Measurements from ENCODE around the gene RPTOR.

The RPTOR gene

DNA sequence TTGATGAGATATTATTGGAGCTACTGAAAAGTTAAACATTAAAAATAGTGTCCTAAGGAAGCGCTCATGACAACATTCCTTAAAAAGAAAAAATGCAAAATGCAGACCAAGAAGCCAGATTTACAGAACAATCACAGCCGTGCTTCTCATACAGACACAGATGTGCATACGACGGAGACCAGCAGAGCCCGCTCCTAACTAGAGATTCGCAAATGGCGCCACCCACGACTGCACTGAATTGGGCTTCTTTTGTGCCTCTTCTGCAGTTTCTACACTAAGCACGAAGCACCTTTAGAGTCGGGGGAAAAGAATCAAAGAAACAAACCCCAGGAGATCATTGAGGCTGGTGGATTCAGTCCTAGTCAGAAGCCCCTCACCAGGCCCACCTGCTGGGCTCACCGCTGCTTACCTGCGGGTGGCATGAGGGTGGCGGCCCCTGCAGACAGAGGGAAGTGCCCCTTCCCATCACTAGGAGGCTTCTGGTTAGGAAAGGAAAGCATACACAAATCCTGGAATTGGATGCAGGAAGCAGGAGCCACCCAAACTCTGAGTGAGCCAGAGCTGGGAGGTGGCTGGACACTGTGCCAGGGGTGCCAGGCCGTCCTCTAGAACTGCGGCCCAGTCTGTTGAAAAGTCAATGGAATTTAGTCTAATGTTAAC lies 382.1 kb downstream of the RPTOR start:
- no peak overlapping the region for H3K9ac ChIP-seq (ENCODE audit: low read depth, low read length)
- H3K9me3 ChIP-seq (ENCODE audit: control insufficient read depth, insufficient read depth, low read length) = no peaks in the 10 kb centered on the region
- peaks cover 6% of the 10 kb centered on the region for H3K4me1 ChIP-seq (ENCODE audit: control insufficient read depth, insufficient read depth, low read length)
- peaks cover 53% of the 10 kb centered on the region for H3K27me3 ChIP-seq (ENCODE audit: control insufficient read depth, insufficient read depth, low read length)
- no peak overlapping the region for H3K4me3 ChIP-seq (ENCODE audit: low read depth, low read length)
- H3K36me3 ChIP-seq (ENCODE audit: control insufficient read depth, insufficient read depth, low read length) = peaks cover 17% of the 10 kb centered on the region

- H3K27me3 ChIP-seq (ENCODE audit: control insufficient read depth, insufficient read depth, low read length) = peaks cover 53% of the 10 kb centered on the region
- peaks cover 6% of the 10 kb centered on the region for H3K4me1 ChIP-seq (ENCODE audit: control insufficient read depth, insufficient read depth, low read length)
- no peak overlapping the region for H3K9ac ChIP-seq (ENCODE audit: low read depth, low read length)
- H3K36me3 ChIP-seq (ENCODE audit: control insufficient read depth, insufficient read depth, low read length) = peaks cover 11% of the 10 kb centered on the region
- H3K9me3 ChIP-seq (ENCODE audit: control insufficient read depth, insufficient read depth, low read length) = no peaks in the 10 kb centered on the region
- H3K4me3 ChIP-seq (ENCODE audit: low read depth, low read length) = no peak overlapping the region
Observed at GRCh38 chr17:80927791-80928216, 383.2 kb downstream of the RPTOR start.

- Histone ChIP-seq H3K36me3 (ENCODE audit: control insufficient read depth, insufficient read depth, low read length) (peaks cover 10% of the 10 kb centered on the region), H3K4me1 (ENCODE audit: control insufficient read depth, insufficient read depth, low read length) (peaks cover 6% of the 10 kb centered on the region), H3K27me3 (ENCODE audit: control insufficient read depth, insufficient read depth, low read length) (peaks cover 53% of the 10 kb centered on the region), H3K9ac (ENCODE audit: low read depth, low read length) (no peak overlapping the region), H3K9me3 (ENCODE audit: control insufficient read depth, insufficient read depth, low read length) (no peaks in the 10 kb centered on the region), H3K4me3 (ENCODE audit: low read depth, low read length) (no peak overlapping the region)
Observed at GRCh38 chr17:80929449-80929848, 384.8 kb downstream of the RPTOR start.

- no peaks in the 10 kb centered on the region for H3K9me3 ChIP-seq (ENCODE audit: control insufficient read depth, insufficient read depth, low read length)
- no peak overlapping the region for H3K4me3 ChIP-seq (ENCODE audit: low read depth, low read length)
- H3K27me3 ChIP-seq (ENCODE audit: control insufficient read depth, insufficient read depth, low read length) = peaks cover 50% of the 10 kb centered on the region
- H3K9ac ChIP-seq (ENCODE audit: low read depth, low read length) = no peak overlapping the region
- H3K36me3 ChIP-seq (ENCODE audit: control insufficient read depth, insufficient read depth, low read length) = peaks cover 2% of the 10 kb centered on the region
- H3K4me1 ChIP-seq (ENCODE audit: control insufficient read depth, insufficient read depth, low read length) = peaks cover 6% of the 10 kb centered on the region
Observed at GRCh38 chr17:80930335-80931279, 386.0 kb downstream of the RPTOR start.

DNA sequence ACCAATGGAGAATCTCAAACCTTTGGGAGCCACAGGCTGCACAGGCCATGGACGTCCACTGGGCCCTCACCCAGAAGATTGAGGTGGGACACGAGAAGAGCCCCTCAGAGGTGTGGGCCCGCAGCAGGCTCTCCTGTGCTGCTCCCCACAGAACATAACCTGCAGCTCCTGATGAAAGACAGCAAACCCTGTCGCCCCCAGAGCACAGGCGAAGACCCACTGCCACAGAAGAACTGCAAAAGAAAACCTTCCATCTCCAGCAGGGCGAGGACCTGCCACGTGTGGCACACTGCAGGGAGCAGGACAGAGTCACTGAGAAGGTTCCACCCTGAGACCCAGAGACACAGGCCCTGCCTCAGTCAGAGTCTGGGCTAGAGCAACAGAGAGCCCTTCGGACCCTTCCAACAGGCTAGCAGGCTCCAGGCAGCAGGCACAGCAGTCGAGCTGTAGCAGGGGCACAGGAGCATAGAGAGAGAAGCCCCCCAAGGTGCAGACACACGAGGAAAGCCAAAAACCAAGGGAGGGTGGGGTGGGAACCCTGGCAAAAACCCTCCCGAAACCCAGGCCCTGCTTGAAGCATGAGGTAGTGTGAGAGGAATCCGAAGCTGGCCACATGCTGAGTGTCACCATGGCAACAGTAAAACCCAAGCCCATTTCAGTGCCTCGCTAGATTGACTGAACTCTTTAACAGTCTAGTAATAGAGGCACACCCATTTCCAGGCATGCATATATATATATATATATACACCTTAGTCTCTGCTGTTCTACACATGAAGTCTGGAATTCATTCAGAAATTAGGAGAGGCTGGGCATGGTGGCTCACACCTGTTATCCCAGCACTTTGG lies 387.0 kb downstream of the RPTOR start:
- no peaks in the 10 kb centered on the region for H3K36me3 ChIP-seq (ENCODE audit: control insufficient read depth, insufficient read depth, low read length)

GRCh38 chr17:80935526-80935925 lies 390.9 kb downstream of the RPTOR start:
- no peaks in the 10 kb centered on the region for H3K9me3 ChIP-seq (ENCODE audit: control insufficient read depth, insufficient read depth, low read length)
- no peak overlapping the region for H3K9ac ChIP-seq (ENCODE audit: low read depth, low read length)
- no peaks in the 10 kb centered on the region for H3K4me1 ChIP-seq (ENCODE audit: control insufficient read depth, insufficient read depth, low read length)
- no peaks in the 10 kb centered on the region for H3K36me3 ChIP-seq (ENCODE audit: control insufficient read depth, insufficient read depth, low read length)
- no peak overlapping the region for H3K4me3 ChIP-seq (ENCODE audit: low read depth, low read length)
- H3K27me3 ChIP-seq (ENCODE audit: control insufficient read depth, insufficient read depth, low read length) = peaks cover 7% of the 10 kb centered on the region

More for the DNA sequence above, 387.0 kb downstream of the RPTOR start:
- H3K4me3 ChIP-seq (ENCODE audit: low read depth, low read length) = no peak overlapping the region
- H3K9me3 ChIP-seq (ENCODE audit: control insufficient read depth, insufficient read depth, low read length) = no peaks in the 10 kb centered on the region
- peaks cover 41% of the 10 kb centered on the region for H3K27me3 ChIP-seq (ENCODE audit: control insufficient read depth, insufficient read depth, low read length)
- H3K9ac ChIP-seq (ENCODE audit: low read depth, low read length) = no peak overlapping the region
- H3K4me1 ChIP-seq (ENCODE audit: control insufficient read depth, insufficient read depth, low read length) = peaks cover 6% of the 10 kb centered on the region

- peaks cover under 1% of the 10 kb centered on the region for H3K27me3 ChIP-seq (ENCODE audit: control insufficient read depth, insufficient read depth, low read length)
- H3K4me1 ChIP-seq (ENCODE audit: control insufficient read depth, insufficient read depth, low read length) = no peaks in the 10 kb centered on the region
- H3K4me3 ChIP-seq (ENCODE audit: low read depth, low read length) = no peak overlapping the region
- H3K9ac ChIP-seq (ENCODE audit: low read depth, low read length) = no peak overlapping the region
- H3K36me3 ChIP-seq (ENCODE audit: control insufficient read depth, insufficient read depth, low read length) = no peaks in the 10 kb centered on the region
- no peaks in the 10 kb centered on the region for H3K9me3 ChIP-seq (ENCODE audit: control insufficient read depth, insufficient read depth, low read length)
Observed at GRCh38 chr17:80936218-80936617, 391.6 kb downstream of the RPTOR start.

DNA sequence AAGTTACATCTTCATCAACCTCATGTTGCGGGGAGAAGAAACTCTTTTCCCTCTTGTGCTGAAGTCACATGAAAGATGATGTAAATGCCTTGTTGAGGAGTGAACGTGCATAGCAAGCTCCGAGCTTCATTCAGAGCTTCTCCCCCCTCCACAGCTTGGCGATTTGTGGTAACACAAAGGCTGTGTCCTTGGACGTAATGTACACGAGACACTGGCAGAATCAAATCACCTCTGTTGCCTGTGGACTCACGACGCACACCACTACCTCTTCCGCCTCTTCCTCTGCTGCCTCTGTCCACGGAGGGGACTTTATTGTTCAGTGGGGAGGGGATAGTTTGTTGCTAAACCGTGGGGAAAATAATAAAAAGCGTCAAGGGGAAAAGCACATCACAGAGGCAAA lies 392.1 kb downstream of the RPTOR start:
- Histone ChIP-seq H3K9ac (ENCODE audit: low read depth, low read length) (no peak overlapping the region), H3K4me3 (ENCODE audit: low read depth, low read length) (no peak overlapping the region), H3K27me3 (ENCODE audit: control insufficient read depth, insufficient read depth, low read length) (no peaks in the 10 kb centered on the region), H3K9me3 (ENCODE audit: control insufficient read depth, insufficient read depth, low read length) (no peaks in the 10 kb centered on the region), H3K36me3 (ENCODE audit: control insufficient read depth, insufficient read depth, low read length) (no peaks in the 10 kb centered on the region), H3K4me1 (ENCODE audit: control insufficient read depth, insufficient read depth, low read length) (no peaks in the 10 kb centered on the region)

GRCh38 chr17:80937462-80938381 lies 393.1 kb downstream of the RPTOR start:
- Histone ChIP-seq H3K27me3 (ENCODE audit: control insufficient read depth, insufficient read depth, low read length) (no peaks in the 10 kb centered on the region), H3K4me3 (ENCODE audit: low read depth, low read length) (no peak overlapping the region), H3K4me1 (ENCODE audit: control insufficient read depth, insufficient read depth, low read length) (no peaks in the 10 kb centered on the region), H3K9me3 (ENCODE audit: control insufficient read depth, insufficient read depth, low read length) (no peaks in the 10 kb centered on the region), H3K36me3 (ENCODE audit: control insufficient read depth, insufficient read depth, low read length) (no peaks in the 10 kb centered on the region), H3K9ac (ENCODE audit: low read depth, low read length) (no peak overlapping the region)

- H3K36me3 ChIP-seq (ENCODE audit: control insufficient read depth, insufficient read depth, low read length) = no peaks in the 10 kb centered on the region
- no peaks in the 10 kb centered on the region for H3K27me3 ChIP-seq (ENCODE audit: control insufficient read depth, insufficient read depth, low read length)
- no peak overlapping the region for H3K9ac ChIP-seq (ENCODE audit: low read depth, low read length)
- H3K4me1 ChIP-seq (ENCODE audit: control insufficient read depth, insufficient read depth, low read length) = no peaks in the 10 kb centered on the region
- H3K4me3 ChIP-seq (ENCODE audit: low read depth, low read length) = no peak overlapping the region
- no peaks in the 10 kb centered on the region for H3K9me3 ChIP-seq (ENCODE audit: control insufficient read depth, insufficient read depth, low read length)
Observed at GRCh38 chr17:80938556-80938955, 393.9 kb downstream of the RPTOR start.

All from iPS-15b (cell line).